GM18507 (cell line): ENCODE measurements around the gene PPIP5K1.
"Not testable (repeated sequence)": the region's sequence is repeated elsewhere in the genome, so short reads cannot be mapped to it uniquely, and the experiment has no call there.

Experiments used
- DNase-seq: peaks from one replicate; pipeline ENCODE4 v3.0.0; 2011; ENCODE audit warnings: low read depth; ENCODE audit not compliant: insufficient read length; ENCODE audit errors: extremely low spot score
- FAIRE-seq: peaks from 2 replicates; lab custom pipeline; 2011; peaks lifted over from hg19 to GRCh38; lab: Jason Lieb, UNC

PPIP5K1 gene

GRCh38 chr15:43589778-43590466 lies at the start of gene PPIP5K1:
TSS of gene PPIP5K1 (minus strand) at chr15:43590208. CDS start at chr15:43584504, 5,704 bp downstream.
- FAIRE-seq: peak; percentile 98
- not testable (repeated sequence) for DNase-seq

GRCh38 chr15:43638464-43639204 lies 48.6 kb upstream of the PPIP5K1 start:
- peak; percentile 75 for FAIRE-seq

GRCh38 chr15:43626937-43627336 lies 36.9 kb upstream of the PPIP5K1 start:
- DNase-seq, FAIRE-seq: not testable (repeated sequence)

More at GRCh38 chr15:43638464-43639204, 48.6 kb upstream of the PPIP5K1 start:
- DNase-seq: not testable (repeated sequence)

- FAIRE-seq (no peak), DNase-seq (no peak)
Observed at GRCh38 chr15:43625106-43625505, 35.1 kb upstream of the PPIP5K1 start.

DNA sequence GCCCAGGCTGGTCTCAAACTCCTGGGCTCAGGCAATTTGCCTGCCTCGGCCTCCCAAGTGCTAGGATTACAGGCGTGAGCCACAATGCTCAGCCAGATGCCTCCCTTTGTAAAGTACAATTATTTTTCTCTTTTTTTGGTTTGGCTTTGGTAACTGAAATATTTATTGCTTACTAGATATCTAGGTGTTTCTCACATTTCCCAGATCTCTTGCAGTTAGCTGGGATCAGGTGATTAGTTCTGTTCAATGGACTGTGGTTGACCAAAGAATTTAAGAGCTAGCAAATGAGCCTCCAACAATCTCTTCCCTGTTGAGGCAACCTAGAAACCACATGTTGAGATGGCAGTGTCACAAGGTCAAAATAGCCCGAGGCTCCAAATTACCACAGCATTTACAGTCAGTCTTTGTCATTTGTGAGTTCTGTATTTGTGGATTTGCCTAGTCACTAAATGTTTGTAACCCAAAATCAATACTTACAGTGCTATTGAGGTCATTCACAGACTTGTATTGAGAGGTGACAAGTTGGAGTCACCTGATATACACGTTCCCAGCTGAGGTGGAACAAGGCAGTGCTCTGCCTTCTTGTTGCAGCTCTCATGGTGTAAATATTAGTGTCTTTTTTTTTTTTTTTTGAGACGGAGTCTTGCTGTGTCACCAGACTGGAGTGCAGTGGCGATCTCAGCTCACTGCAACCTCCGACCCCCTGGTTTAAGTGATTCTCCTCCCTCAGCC lies 32.2 kb upstream of the PPIP5K1 start:
- DNase-seq, FAIRE-seq: not testable (repeated sequence)

DNA sequence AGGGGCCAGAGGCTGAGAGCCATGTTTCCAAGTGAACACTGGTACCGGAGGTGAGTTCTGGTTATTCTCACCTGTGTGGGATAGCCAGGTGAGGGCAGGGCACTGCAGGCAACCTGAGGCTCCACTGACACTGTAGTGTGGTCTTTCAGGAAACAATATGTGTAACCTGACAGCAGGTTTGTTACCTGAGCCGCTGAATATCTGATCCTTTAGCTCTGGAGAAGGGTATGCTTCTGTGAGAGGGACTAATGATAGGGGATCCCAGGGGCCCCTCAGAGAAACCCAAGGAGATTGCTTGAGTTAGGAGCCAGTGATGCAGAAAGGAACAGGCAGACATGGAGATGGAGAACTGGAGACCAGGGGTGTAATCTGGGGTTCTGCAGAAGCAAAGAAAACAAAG lies 28.7 kb upstream of the PPIP5K1 start, which contains the start of gene STRC:
STRC (minus strand) TSS at position 101 of the 400 bp plus-strand sequence; CDS start at position 23, 78 bp downstream.
- DNase-seq, FAIRE-seq: not testable (repeated sequence)

- DNase-seq, FAIRE-seq: not testable (repeated sequence)
Observed at GRCh38 chr15:43617750-43618149, 27.7 kb upstream of the PPIP5K1 start.

GRCh38 chr15:43602233-43602632 lies 12.2 kb upstream of the PPIP5K1 start:
- DNase-seq, FAIRE-seq: not testable (repeated sequence)

DNA sequence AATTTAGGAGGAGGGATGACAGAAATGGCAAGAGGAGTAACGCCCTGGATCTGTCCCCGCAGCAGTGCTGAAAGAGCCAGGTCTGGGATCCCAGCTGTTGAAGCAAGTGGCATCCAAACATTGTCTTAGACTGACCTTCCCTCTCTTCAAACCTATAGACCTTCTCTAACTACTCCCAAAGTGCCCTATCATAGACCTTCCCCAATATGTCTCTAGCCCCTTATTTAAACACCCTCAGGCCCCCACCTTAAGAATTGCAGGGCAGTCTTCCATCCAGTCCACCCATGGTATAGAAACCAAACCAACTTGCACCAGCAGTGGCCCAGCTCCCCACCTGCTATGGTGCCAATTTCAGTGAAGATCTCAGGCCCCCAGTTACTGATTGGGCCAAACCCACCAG lies 10.2 kb upstream of the PPIP5K1 start:
- not testable (repeated sequence) for DNase-seq, FAIRE-seq

DNA sequence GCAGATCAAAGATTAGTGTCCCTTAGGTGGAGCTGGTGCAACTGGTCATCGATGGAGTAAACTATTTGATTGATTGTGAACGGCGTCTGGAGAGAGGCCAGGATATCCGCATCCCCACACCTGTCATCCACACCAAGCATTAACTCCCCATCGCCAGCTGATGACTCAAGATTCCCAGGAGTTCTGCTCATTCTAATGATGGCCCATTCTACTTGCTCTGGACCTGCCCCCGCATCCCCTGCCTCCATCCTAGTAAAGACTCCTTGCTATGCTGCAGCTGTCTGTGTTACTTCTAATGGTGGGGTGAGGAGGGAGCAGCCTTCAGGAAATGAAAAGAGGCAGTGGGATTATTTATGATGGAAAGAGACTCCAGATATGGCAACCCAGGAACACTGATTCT lies 9.1 kb upstream of the PPIP5K1 start:
- DNase-seq, FAIRE-seq: not testable (repeated sequence)

DNA sequence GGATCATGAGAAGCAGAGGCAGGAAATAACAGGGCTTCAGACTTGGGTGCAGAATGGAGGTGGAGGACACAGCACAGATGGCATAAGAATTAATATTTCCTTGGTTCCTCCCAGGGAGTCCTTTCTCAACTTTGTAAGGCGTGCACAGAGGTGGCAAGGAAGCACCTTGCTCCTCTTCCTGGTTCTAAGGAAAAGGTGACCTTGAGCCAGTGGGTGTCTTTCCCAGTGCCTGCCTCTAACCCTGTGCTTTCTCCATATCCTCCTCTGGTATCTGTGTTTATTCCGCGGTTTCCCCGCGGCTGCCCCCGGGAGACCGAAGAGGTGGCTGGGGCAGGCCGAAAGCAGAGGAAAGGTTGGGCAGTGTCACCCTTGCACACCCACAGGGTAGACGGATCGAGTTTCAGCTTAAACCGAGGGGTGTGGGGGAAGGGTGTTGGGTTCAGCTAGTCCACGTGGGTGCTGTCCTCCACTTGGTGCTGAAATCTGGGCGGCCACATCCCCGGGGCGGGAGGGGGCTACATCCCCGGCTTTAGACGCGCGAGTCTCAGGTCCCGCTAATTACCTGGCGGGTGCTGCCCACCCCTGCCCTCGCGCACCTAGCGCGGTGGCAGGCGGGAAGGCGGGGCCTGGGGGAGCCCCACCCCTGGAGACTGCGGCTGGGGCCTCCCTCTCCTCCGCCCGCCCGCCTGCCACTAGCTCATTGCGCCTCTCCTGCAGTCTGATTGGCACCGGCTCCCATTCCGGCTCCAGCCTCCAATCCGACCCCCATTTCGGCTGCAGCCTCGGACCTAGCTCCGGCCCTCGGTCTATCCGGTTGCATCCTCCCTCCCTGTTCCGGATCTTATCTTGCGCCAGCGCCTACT lies 3.6 kb upstream of the PPIP5K1 start, which contains the start of gene CKMT1B:
CKMT1B (plus strand) TSS at position 700 of the 863 bp plus-strand sequence. CDS start 192 bp downstream, outside the sequence.
- DNase-seq, FAIRE-seq: not testable (repeated sequence)

GRCh38 chr15:43592841-43593240 lies 2.8 kb upstream of the PPIP5K1 start:
- not testable (repeated sequence) for FAIRE-seq, DNase-seq

- FAIRE-seq, DNase-seq: not testable (repeated sequence)
Observed at GRCh38 chr15:43574607-43575006, 15.4 kb downstream of the PPIP5K1 start.

GRCh38 chr15:43566615-43567014 lies 23.4 kb downstream of the PPIP5K1 start:
- not testable (repeated sequence) for DNase-seq, FAIRE-seq

- not testable (repeated sequence) for FAIRE-seq, DNase-seq
Observed at GRCh38 chr15:43563793-43564192, 26.2 kb downstream of the PPIP5K1 start.

GRCh38 chr15:43562753-43563152 lies 27.3 kb downstream of the PPIP5K1 start:
- not testable (repeated sequence) for FAIRE-seq, DNase-seq

GRCh38 chr15:43552986-43553385 lies 37.0 kb downstream of the PPIP5K1 start:
- DNase-seq (no peak), FAIRE-seq (no peak)

DNA sequence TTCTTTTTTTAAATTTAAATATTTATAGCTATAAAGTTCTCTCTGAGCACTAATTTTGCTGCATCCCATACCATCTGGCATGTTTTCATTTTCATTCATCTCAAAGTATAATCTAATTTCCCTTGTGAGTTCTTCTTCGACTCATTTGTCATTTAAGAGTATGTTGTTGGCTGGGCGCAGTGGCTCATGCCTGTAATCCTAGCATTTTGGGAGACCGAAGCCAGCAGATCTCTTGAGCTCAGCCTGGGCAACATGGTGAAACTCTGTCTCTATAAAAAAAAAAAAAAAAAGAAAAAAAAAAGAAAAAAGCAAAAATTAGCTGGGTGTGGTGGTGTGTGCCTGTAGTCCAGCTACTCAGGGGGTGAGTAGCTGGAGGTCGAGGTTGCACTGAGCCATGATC lies 37.8 kb downstream of the PPIP5K1 start:
- DNase-seq (no peak), FAIRE-seq (no peak)
